ENCODE data around the gene PRR14.

PRR14 gene

DNA sequence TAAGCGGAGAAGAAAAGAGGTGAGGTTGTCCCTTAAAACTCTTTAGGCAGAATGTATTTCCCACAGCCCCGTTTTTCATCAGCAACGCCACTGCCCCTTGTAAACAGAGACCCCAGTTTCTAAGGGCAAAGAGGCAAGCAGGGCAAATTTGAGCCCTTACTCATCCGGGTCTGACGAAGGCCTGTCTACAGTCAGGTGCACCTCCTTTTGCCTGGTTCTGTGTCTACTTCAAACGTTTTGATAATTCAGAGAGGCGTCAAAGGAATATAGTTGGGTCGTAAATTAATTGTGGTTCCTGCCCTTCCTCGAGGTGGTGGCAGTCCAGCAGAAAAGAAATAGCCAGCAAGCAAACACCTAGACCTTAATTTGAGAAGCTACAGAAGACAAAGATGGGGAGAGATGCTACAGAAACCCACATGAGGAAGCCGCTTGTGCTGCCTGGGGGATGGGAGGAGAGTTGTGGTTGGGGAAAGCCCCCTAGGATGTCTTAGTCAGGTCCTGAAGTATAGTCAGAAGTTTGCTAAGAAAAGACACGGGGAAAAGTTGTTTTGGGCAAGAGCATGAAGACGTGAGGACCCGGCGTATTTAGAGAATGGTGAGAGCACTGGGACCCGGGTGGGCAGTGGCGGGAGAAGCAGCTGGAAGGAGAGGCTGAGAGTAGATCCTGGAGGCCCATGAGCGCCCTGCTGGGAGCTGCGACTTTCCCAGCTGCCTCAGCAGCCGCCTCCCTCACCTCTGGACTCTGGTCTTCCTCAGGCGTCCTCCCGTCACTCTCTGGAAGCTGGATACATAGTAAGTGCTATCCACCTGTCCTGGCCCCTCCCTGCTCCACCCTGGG, 9.9 kb downstream of the PRR14 start:
- no peak for DNase-seq

- no peak for DNase-seq
Measured at GRCh38 chr16:30662449-30662848, 11.7 kb downstream of the PRR14 start.

- no peak for DNase-seq
Measured at GRCh38 chr16:30663038-30663437, 12.3 kb downstream of the PRR14 start.

GRCh38 chr16:30663820-30664219, 13.1 kb downstream of the PRR14 start:
- DNase-seq = no peak

- no peak for DNase-seq
Measured at GRCh38 chr16:30664616-30665109, 13.9 kb downstream of the PRR14 start.

DNA sequence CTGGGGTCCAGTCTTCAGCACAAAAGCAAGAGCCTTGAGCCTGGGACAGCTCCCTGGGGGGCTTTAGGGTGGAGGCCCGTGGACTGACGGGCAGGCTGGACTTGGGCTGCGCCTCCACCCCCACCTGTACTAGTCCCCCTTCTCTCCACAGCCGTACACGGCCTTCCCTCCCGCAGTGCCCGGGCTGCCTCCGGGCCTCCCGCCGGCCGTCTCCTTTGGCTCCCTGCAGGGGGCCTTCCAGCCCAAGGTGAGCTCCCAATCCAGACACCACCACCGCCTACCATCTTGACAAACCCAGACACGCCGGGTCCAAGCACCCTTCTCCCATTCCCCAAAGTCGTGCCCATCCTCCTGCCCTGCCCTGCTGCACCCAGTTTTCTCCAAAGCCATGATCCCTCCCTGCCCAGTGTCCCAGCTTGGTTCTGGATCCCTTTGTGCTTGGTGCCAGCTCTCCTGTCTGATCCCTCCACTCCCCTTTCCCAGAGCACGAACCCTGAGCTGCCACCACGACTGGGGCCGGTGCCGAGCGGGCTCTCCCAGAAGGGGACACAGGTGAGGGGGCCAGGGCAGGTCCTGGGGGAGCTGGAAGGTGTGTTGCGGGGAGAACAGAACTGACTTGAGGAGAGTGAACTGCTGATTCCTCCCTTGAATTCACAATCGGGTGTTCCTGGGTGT, 14.5 kb downstream of the PRR14 start:
- DNase-seq = no peak

GRCh38 chr16:30665830-30666190, 15.1 kb downstream of the PRR14 start:
- no peak for DNase-seq

DNA sequence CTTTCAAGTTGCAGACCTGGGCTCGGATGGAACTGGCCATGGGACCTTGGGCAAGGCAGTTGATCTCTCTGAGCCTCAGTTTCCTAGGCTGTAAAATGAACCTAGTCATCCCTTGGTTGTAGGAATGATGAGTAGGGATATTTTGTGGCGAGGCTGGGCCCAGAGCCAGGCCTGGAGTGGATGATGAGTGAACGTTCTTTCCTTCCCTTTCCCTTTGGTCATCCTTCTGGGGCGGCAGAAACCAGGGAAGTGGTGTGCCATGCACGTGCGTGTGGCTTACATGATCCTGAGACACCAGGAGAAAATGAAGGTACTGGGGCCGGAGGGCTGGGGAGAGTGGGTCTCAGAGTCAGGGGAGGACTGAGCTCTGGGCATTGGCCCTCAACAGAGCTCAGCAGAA, 15.9 kb downstream of the PRR14 start:
- no peak for DNase-seq

DNA sequence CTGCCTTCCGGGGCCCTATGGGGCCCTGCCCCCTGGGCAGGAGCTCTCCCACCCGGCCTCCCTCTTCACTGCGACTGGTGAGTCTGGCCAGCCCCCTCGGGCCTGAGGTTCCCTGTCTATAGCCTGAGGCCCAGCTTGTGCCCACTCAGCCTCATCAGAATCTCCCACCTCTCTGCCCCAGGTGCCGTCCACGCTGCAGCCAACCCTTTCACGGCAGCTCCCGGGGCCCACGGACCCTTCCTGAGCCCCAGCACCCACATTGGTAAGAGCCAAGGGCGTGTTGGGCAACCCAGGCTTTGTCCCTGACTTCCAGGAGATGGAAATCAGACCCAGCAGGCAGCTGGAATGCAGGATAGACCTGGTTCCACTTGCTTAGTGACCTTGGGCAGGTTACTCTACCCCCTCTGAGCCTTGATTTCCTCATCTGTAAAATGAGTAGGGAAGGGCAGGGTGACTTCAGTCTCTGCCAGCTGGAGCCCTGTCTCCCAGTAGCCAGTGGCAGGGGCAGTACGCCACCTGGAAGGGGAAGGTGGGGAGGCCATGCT, 16.7 kb downstream of the PRR14 start:
- no peak for DNase-seq

DNA sequence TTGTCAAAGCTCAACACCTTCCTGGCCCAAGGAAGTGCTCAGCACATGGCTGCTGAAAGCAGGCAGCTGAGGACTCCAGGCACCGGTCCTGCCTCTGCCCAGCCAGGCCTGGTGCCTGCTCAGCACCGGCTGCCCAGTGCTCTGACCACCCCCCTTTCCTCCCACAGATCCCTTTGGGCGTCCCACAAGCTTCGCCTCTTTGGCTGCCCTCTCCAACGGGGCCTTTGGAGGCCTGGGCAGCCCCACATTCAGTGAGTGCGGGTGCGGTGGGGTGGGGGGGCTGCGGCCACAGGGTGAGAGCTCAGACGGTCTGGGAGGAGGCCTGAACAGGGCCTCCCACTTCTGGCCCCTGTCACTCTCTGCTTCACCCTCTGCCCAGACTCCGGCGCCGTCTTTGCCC, 17.6 kb downstream of the PRR14 start:
- no peak for DNase-seq

DNA sequence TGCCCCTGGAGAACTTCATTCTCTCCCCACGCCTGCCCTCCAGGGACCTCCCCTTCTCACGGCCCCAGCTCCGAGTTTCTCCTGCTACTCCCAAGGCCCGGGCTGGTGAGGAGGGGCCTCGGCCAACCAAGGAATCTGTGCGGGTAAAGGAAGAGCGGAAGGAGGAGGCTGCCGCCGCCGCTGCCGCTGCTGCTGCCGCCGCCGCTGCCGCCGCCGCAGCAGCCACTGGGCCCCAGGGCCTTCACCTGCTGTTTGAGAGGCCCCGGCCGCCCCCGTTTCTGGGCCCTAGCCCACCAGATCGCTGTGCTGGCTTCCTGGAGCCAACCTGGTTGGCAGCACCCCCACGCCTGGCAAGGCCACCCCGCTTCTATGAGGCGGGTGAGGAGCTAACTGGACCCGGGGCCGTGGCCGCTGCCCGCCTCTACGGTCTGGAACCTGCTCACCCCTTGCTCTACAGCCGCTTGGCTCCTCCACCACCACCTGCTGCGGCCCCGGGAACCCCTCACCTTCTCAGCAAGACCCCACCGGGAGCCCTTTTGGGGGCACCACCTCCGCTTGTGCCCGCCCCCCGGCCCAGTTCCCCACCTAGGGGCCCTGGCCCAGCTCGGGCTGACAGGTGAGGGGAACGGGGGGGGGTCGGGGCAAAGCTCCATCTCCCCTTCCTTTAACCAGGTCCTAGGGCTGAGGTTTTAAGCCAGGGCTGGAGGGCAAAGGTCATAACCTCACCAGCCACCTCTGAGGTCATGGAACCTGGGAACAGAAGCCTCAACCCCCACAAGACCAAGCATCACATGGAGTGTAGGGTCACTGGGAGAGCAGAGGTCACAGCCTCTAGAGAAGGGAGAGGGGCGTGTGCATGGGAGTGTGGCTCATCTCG, 18.5 kb downstream of the PRR14 start:
- DNase-seq = no peak

- DNase-seq = no peak
Measured at GRCh38 chr16:30669903-30670824, 19.4 kb downstream of the PRR14 start.

- DNase-seq = no peak
Measured at GRCh38 chr16:30675143-30675542, 24.4 kb downstream of the PRR14 start.

DNA sequence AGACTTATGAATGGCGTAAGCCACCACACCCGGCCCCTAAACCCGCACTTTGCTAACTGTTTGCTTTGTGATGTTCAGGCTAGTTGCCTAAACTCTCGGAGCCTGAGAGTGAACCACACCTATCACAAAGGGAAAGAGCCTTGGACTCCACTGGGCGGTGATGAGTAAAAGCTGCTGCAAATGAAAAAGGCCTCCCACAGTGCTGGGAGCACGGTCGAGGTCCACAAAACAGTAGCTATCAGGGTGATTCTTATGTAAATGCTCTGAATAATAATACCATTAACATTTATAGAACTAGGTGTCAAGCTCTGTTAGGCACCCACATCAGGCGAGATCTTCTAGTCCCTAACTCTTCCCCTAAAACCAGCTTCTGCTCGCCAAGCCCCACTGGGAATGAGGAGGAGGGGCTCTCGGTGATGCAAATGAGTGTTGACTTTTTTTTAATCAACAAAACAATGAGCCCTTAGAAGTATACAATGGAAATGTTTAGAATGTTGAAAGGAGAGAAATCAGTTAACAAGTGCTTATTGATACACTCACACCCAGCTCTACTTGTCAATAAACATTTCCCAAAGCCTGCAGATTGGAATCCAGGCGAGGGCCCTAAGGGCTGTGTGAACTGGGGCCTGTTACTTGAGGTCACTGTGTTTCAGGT, 27.3 kb downstream of the PRR14 start:
- no peak for DNase-seq

DNA sequence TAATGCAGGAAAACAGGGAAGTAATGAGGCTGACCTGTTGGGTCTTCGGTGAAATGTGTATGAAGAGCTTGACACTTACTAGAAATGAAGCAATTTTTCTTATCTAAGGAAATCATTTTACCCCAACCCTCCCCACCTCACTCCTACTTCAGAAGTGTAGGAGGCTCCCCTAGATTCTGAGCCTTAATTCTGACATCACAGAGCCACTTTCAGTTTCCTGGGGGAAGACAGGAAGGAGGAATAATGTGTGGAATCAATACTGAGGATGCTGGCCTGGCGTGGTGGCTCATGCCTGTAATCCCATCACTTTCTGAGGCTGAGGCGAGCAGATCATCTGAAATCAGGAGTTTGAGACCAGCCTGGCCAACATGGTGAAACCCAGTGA, 27.8 kb downstream of the PRR14 start:
- DNase-seq = no peak

GRCh38 chr16:30680326-30680725, 29.6 kb downstream of the PRR14 start:
- DNase-seq = no peak

DNA sequence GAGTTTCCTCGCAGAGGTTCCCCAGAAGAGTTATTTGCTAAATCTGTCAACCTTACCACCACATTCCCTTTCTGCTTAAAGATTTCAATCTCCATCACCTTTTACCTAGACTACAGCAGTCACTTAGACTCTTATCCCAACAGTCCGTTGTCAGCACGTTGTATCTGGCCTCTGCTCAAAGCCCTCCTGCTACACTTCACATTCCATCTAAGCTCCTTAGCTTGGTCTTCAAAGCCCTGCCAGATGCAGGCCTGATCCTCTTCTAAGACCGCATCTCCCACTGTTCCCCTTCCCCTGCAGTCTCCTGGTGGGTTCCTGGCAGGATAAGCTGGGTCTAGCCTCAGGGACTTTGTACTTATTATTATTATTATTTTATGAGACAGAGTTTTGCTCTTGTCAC, 37.9 kb downstream of the PRR14 start:
- DNase-seq = no peak

- no peak for DNase-seq
Measured at GRCh38 chr16:30691907-30692306, 41.1 kb downstream of the PRR14 start.

- DNase-seq = no peak
Measured at GRCh38 chr16:30692396-30693064, 41.8 kb downstream of the PRR14 start.

- DNase-seq = no peak
Measured at GRCh38 chr16:30694926-30695693, 44.4 kb downstream of the PRR14 start.
